ENCODE data around the gene ODAD3. TPM values are rescaled to one million over a fixed set of nuclear protein-coding genes. Genes with fewer than 3 reads are reported as not detected.
A peak's percentile ranks its signal among the peaks of the same experiment; 100 is the strongest.
"Not testable (repeated sequence)": the region's sequence is repeated elsewhere in the genome, so short reads cannot be mapped to it uniquely, and the experiment has no call there.

ODAD3 gene
- total RNA-seq, 2 experiments from 2014 or later = 0.15 to 0.19 TPM

GRCh38 chr19:11422163-11423065, 12.5 kb downstream of the ODAD3 start:
- H3K27ac Mint-ChIP-seq = no peak overlapping the region
- H3K4me3 Mint-ChIP-seq = peak overlapping the region; percentile 65
- H3K27me3 Mint-ChIP-seq (ENCODE audit: low read depth) = peaks cover 57% of the 10 kb centered on the region
- CTCF ChIA-PET = interaction anchor here (0.6 to 1.8 kb wide), 10 partner anchors 13 to 277 kb away, joined by 3 to 12 read pairs (median 4); partner anchors contain the start of genes ODAD3, PRKCSH and RAB3D
- H3K4me1 Mint-ChIP-seq (ENCODE audit: low read depth) = peaks cover 41% of the 10 kb centered on the region
- intact Hi-C loops (cut with micrococcal nuclease) = loop anchor here (1.0 to 2.0 kb wide), 2 partner anchors 41 to 60 kb away; no protein-coding TSS in a partner anchor
- no peaks in the 10 kb centered on the region for H3K36me3 Mint-ChIP-seq (ENCODE audit: low read depth)
- DNase-seq = peak; percentile 87
- H3K9me3 Mint-ChIP-seq = no peaks in the 10 kb centered on the region

- Mint-ChIP-seq H3K36me3 (ENCODE audit: low read depth) (no peaks in the 10 kb centered on the region), H3K27me3 (ENCODE audit: low read depth) (peaks cover 58% of the 10 kb centered on the region), H3K4me3 (peak overlapping the region; percentile 65), H3K4me1 (ENCODE audit: low read depth) (peaks cover 41% of the 10 kb centered on the region), H3K9me3 (no peaks in the 10 kb centered on the region), H3K27ac (no peak overlapping the region)
- intact Hi-C loops (cut with micrococcal nuclease) = loop anchor here (1.0 to 2.0 kb wide), 2 partner anchors 40 to 61 kb away; no protein-coding TSS in a partner anchor
- DNase-seq = peak; percentile 63
- CTCF ChIA-PET = interaction anchor here (0.6 to 1.7 kb wide), 7 partner anchors 15 to 278 kb away, joined by 3 to 12 read pairs (median 3); no protein-coding TSS in a partner anchor
Observed at GRCh38 chr19:11421371-11422098, 13.4 kb downstream of the ODAD3 start.

GRCh38 chr19:11420429-11421370, 14.2 kb downstream of the ODAD3 start:
- DNase-seq = no peak
- Mint-ChIP-seq H3K4me1 (ENCODE audit: low read depth) (peaks cover 41% of the 10 kb centered on the region), H3K36me3 (ENCODE audit: low read depth) (no peaks in the 10 kb centered on the region), H3K4me3 (peak overlapping the region; percentile 65), H3K27ac (no peak overlapping the region), H3K9me3 (no peaks in the 10 kb centered on the region), H3K27me3 (ENCODE audit: low read depth) (peaks cover 60% of the 10 kb centered on the region)
- CTCF ChIA-PET = interaction anchor here (1.1 to 1.7 kb wide), 5 partner anchors 14 to 127 kb away, joined by 3 to 12 read pairs (median 5); no protein-coding TSS in a partner anchor
- intact Hi-C loops (cut with micrococcal nuclease) = no loop called here

GRCh38 chr19:11418549-11419506, 16.1 kb downstream of the ODAD3 start, which contains the start of gene RGL3:
RGL3 (minus strand) TSS chr19:11419314; CDS start chr19:11419278, 36 bp downstream.
- Mint-ChIP-seq H3K4me1 (ENCODE audit: low read depth) (peaks cover 40% of the 10 kb centered on the region), H3K27ac (no peak within 1 kb of the TSS), H3K4me3 (no peak within 1 kb of the TSS), H3K27me3 (ENCODE audit: low read depth) (peaks cover 57% of the 10 kb centered on the region), H3K36me3 (ENCODE audit: low read depth) (no peaks in the 10 kb centered on the region), H3K9me3 (no peaks in the 10 kb centered on the region)
- CTCF ChIA-PET = interaction anchor here (0.7 to 0.9 kb wide), 2 partner anchors 38 to 184 kb away, joined by 3 to 4 read pairs; no protein-coding TSS in a partner anchor
- intact Hi-C loops (cut with micrococcal nuclease) = no loop called here
- no peak for DNase-seq

GRCh38 chr19:11418094-11418548, 16.8 kb downstream of the ODAD3 start:
- CTCF ChIA-PET = no interaction called here
- no peaks in the 10 kb centered on the region for H3K36me3 Mint-ChIP-seq (ENCODE audit: low read depth)
- peaks cover 50% of the 10 kb centered on the region for H3K27me3 Mint-ChIP-seq (ENCODE audit: low read depth)
- no peak overlapping the region for H3K27ac Mint-ChIP-seq
- no peak for DNase-seq
- intact Hi-C loops (cut with micrococcal nuclease) = no loop called here
- no peaks in the 10 kb centered on the region for H3K9me3 Mint-ChIP-seq
- no peak overlapping the region for H3K4me3 Mint-ChIP-seq
- peaks cover 33% of the 10 kb centered on the region for H3K4me1 Mint-ChIP-seq (ENCODE audit: low read depth)

- intact Hi-C loops (cut with micrococcal nuclease) = no loop called here
- Mint-ChIP-seq H3K4me3 (no peak overlapping the region), H3K4me1 (ENCODE audit: low read depth) (peaks cover 20% of the 10 kb centered on the region), H3K27me3 (ENCODE audit: low read depth) (peaks cover 36% of the 10 kb centered on the region), H3K27ac (no peak overlapping the region), H3K36me3 (ENCODE audit: low read depth) (no peaks in the 10 kb centered on the region), H3K9me3 (no peaks in the 10 kb centered on the region)
- DNase-seq = no peak
- CTCF ChIA-PET = interaction anchor here (0.6 to 1.5 kb wide), 2 partner anchors 35 to 643 kb away, joined by 3 to 6 read pairs; no protein-coding TSS in a partner anchor
Observed at GRCh38 chr19:11416346-11417052, 18.4 kb downstream of the ODAD3 start.

- Mint-ChIP-seq H3K27ac (no peak overlapping the region), H3K4me1 (ENCODE audit: low read depth) (peaks cover 7% of the 10 kb centered on the region), H3K4me3 (no peak overlapping the region), H3K27me3 (ENCODE audit: low read depth) (peaks cover 21% of the 10 kb centered on the region), H3K36me3 (ENCODE audit: low read depth) (no peaks in the 10 kb centered on the region), H3K9me3 (no peaks in the 10 kb centered on the region)
- CTCF ChIA-PET = interaction anchor here (0.8 kb wide), 1 partner anchor 121 kb away, joined by 3 read pairs; no protein-coding TSS in a partner anchor
- intact Hi-C loops (cut with micrococcal nuclease) = no loop called here
- no peak for DNase-seq
Observed at GRCh38 chr19:11414544-11414943, 20.4 kb downstream of the ODAD3 start.

GRCh38 chr19:11410682-11411081, 24.2 kb downstream of the ODAD3 start:
- Mint-ChIP-seq H3K27ac (no peak overlapping the region), H3K36me3 (ENCODE audit: low read depth) (no peaks in the 10 kb centered on the region), H3K27me3 (ENCODE audit: low read depth) (peaks cover 7% of the 10 kb centered on the region), H3K4me1 (ENCODE audit: low read depth) (peaks cover 3% of the 10 kb centered on the region), H3K4me3 (no peak overlapping the region), H3K9me3 (no peaks in the 10 kb centered on the region)
- intact Hi-C loops (cut with micrococcal nuclease) = no loop called here
- CTCF ChIA-PET = no interaction called here
- no peak for DNase-seq

- Mint-ChIP-seq H3K36me3 (ENCODE audit: low read depth) (no peaks in the 10 kb centered on the region), H3K4me3 (no peak overlapping the region), H3K9me3 (no peaks in the 10 kb centered on the region), H3K27me3 (ENCODE audit: low read depth) (peaks cover 7% of the 10 kb centered on the region), H3K27ac (no peak overlapping the region), H3K4me1 (ENCODE audit: low read depth) (peaks cover 3% of the 10 kb centered on the region)
- CTCF ChIA-PET = no interaction called here
- intact Hi-C loops (cut with micrococcal nuclease) = no loop called here
- no peak for DNase-seq
Observed at GRCh38 chr19:11408591-11408990, 26.3 kb downstream of the ODAD3 start.

- H3K4me3 Mint-ChIP-seq; intact Hi-C loops (cut with micrococcal nuclease); DNase-seq; H3K9me3 Mint-ChIP-seq; H3K27me3 Mint-ChIP-seq (ENCODE audit: low read depth); H3K4me1 Mint-ChIP-seq (ENCODE audit: low read depth); H3K27ac Mint-ChIP-seq; H3K36me3 Mint-ChIP-seq (ENCODE audit: low read depth): not testable (repeated sequence)
- CTCF ChIA-PET = interaction anchor here (0.7 to 1.6 kb wide), 6 partner anchors 12 to 117 kb away, joined by 3 to 7 read pairs (median 4); partner anchors contain the start of gene SWSAP1
Observed at GRCh38 chr19:11406703-11407236, 28.2 kb downstream of the ODAD3 start.
